NB4 (cell line): ENCODE data around the gene ERBB3.

Experiments
- CTCF ChIP-seq: IDR thresholded peaks from one replicate; pipeline ENCODE4 v1.5.1; 2012; ENCODE audit warnings: low read depth, low read length
- MAX ChIP-seq: IDR thresholded peaks from 2 replicates; pipeline ENCODE4 v1.6.1; 2011; ENCODE audit warnings: low read depth, low read length
- POLR2A ChIP-seq: IDR thresholded peaks from 2 replicates; pipeline ENCODE4 v1.6.1; 2011; ENCODE audit warnings: mild to moderate bottlenecking; ENCODE audit not compliant: insufficient read length; ENCODE audit errors: extremely low read depth

- TF ChIP-seq CTCF = no peak
- TF ChIP-seq POLR2A = no peak
- no peak for TF ChIP-seq MAX
Observed at GRCh38 chr12:56082382-56082781, 2.4 kb downstream of the ERBB3 start.
